ENCODE results near the gene ALOXE3. TPM values are rescaled to one million over a fixed set of nuclear protein-coding genes. Genes with fewer than 3 reads are reported as not detected.
"Not testable (repeated sequence)": the region's sequence is repeated elsewhere in the genome, so short reads cannot be mapped to it uniquely, and the experiment has no call there.

ALOXE3 gene
- total RNA-seq, 2 experiments from 2014 or later = 0.09 TPM; not detected in 1

DNA sequence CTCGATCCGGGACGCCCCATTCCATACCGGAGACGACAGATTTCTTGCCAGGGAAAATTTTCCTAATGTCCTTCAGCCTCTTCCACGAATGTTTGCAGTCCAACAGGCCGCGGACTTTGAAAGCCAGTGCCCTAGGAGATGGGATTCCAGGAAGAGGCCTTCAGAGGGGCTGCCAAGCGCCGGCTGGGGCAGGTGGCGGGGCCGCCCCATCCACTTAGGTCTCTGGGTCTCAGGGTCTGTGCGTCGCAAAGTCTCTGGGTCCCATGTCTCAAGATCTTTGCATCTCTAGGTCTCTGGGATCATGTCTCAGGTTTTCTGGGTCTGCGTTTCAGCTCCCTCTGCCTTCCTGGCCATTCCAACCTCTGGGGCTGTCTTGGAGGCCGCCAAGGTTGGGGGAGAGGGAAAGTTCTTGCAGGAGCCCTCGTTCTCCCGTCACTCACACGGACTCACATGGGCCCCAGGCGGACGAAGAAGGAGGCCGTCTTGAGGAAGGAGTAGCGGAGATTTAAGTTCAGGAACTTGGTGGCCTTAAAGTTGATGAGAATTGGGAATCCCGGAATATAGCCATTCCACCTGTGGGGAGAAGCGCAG is 38.0 kb downstream of the ALOXE3 start:
- Mint-ChIP-seq H3K36me3 (ENCODE audit: low read depth) (peaks cover 19% of the 10 kb centered on the region), H3K27me3 (no peaks in the 10 kb centered on the region), H3K9me3 (no peaks in the 10 kb centered on the region), H3K27ac (peak overlapping the region; percentile 93), H3K4me1 (ENCODE audit: low read depth) (peaks cover 11% of the 10 kb centered on the region), H3K4me3 (peak overlapping the region; percentile 96)
- intact Hi-C loops (cut with micrococcal nuclease) = no loop called here
- POLR2A ChIA-PET = no interaction called here
- CTCF ChIA-PET = interaction anchor here (0.7 to 12.2 kb wide), 9 partner anchors 11 to 37 kb away, joined by 3 to 360 read pairs (median 9); partner anchors contain the start of genes ALOX12B and ALOXE3
- DNase-seq (no peak), ATAC-seq (no peak)
- TF ChIP-seq, protein P1, sequence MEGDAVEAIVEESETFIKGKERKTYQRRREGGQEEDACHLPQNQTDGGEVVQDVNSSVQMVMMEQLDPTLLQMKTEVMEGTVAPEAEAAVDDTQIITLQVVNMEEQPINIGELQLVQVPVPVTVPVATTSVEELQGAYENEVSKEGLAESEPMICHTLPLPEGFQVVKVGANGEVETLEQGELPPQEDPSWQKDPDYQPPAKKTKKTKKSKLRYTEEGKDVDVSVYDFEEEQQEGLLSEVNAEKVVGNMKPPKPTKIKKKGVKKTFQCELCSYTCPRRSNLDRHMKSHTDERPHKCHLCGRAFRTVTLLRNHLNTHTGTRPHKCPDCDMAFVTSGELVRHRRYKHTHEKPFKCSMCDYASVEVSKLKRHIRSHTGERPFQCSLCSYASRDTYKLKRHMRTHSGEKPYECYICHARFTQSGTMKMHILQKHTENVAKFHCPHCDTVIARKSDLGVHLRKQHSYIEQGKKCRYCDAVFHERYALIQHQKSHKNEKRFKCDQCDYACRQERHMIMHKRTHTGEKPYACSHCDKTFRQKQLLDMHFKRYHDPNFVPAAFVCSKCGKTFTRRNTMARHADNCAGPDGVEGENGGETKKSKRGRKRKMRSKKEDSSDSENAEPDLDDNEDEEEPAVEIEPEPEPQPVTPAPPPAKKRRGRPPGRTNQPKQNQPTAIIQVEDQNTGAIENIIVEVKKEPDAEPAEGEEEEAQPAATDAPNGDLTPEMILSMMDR (IDR thresholded peaks at IDR 0.05) = peak; percentile 22

DNA sequence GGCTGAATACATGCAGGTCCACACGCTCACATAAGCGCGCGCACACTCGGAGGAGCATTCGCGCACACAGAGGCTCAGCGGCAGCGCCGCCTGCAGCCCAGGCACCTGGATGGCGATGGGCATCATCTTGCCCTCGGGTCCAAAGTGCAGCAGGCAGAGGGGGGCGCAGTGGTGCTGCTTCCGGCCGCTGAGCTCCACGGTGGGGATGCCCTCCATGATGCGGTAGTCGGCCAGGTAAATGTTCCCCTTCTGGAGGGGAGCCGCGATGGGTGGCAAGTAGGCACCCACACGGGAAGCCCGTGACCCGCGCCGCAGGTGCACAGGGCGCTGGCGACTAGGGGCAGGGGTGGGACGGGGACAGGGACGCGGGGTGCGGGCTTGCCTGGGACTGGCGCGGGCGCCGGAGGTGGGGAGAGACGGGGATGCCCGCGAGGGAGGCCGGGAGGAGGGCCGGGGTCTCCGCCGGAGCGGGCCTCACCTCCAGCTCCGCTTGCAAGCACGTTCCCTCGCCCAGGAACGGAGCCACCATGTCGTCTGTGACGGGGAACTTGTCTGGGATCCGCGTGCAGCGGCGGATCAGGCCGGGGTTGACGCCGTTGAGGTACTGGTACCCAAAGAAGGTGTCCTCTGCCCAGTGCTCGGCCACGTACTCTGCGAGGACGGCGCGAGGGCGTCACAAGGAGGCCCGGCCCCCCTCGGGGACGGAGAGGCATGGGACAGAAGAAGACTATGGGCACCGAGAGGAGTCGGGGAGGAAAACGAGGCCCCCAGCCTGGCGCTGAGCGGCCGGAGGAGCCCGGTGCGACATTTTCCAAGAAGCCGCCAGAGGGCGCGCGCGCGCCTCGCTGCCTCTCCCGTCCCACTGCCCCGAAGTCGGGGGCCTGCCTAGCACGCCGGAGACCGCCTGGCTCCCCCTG is 38.8 kb downstream of the ALOXE3 start:
- intact Hi-C loops (cut with micrococcal nuclease) = loop anchor here (5.0 kb wide), 1 partner anchor 38 kb away; the partner anchor contains the start of gene ALOXE3
- Mint-ChIP-seq H3K36me3 (ENCODE audit: low read depth) (peaks cover 19% of the 10 kb centered on the region), H3K9me3 (no peaks in the 10 kb centered on the region), H3K27me3 (peaks cover 5% of the 10 kb centered on the region), H3K4me3 (peak overlapping the region; percentile 96), H3K4me1 (ENCODE audit: low read depth) (peaks cover 11% of the 10 kb centered on the region), H3K27ac (peak overlapping the region; percentile 93)
- TF ChIP-seq, protein P1 (IDR thresholded peaks at IDR 0.05) = peak; percentile 87
- ATAC-seq (peak; percentile 94), DNase-seq (peak; percentile 93)
- ChIA-PET CTCF (interaction anchor here (0.6 to 12.2 kb wide), 22 partner anchors 9 to 258 kb away, joined by 3 to 360 read pairs (median 4); partner anchors contain the start of genes ALOX12B and ALOXE3), POLR2A (interaction anchor here (0.7 to 1.8 kb wide), 6 partner anchors 9 to 144 kb away, joined by 3 to 7 read pairs (median 3); no protein-coding TSS in a partner anchor)

DNA sequence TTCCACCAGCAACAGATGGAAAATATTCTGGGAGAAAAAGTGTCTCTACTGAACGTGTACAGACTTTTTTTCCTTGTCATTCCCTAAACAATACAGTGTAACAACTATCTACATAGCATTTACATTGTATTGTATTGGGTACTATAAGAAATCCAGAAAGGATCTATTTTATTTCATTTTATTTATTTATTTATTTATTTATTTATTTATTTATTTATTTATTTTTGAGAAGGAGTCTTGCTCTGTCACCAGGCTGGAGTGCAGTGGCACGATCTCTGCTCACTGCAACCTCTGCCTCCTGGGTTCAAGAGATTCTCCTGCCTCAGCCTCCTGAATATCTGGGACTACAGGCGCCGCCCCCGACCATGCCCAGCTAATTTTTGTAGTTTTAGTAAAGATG is 40.4 kb downstream of the ALOXE3 start:
- H3K36me3 Mint-ChIP-seq (ENCODE audit: low read depth) = peaks cover 19% of the 10 kb centered on the region
- not testable (repeated sequence) for DNase-seq, H3K27ac Mint-ChIP-seq, H3K4me3 Mint-ChIP-seq, H3K9me3 Mint-ChIP-seq, ATAC-seq
- intact Hi-C loops (cut with micrococcal nuclease) = loop anchor here (5.0 kb wide), 1 partner anchor 39 kb away; the partner anchor contains the start of gene ALOXE3
- ChIA-PET POLR2A (interaction anchor here (1.8 kb wide), 1 partner anchor 9 kb away, joined by 7 read pairs; no protein-coding TSS in a partner anchor), CTCF (interaction anchor here (1.7 to 12.2 kb wide), 7 partner anchors 7 to 41 kb away, joined by 10 to 360 read pairs (median 21); partner anchors contain the start of genes ALOX12B and ALOXE3)
- peaks cover 20% of the 10 kb centered on the region for H3K27me3 Mint-ChIP-seq
- peaks cover 24% of the 10 kb centered on the region for H3K4me1 Mint-ChIP-seq (ENCODE audit: low read depth)

DNA sequence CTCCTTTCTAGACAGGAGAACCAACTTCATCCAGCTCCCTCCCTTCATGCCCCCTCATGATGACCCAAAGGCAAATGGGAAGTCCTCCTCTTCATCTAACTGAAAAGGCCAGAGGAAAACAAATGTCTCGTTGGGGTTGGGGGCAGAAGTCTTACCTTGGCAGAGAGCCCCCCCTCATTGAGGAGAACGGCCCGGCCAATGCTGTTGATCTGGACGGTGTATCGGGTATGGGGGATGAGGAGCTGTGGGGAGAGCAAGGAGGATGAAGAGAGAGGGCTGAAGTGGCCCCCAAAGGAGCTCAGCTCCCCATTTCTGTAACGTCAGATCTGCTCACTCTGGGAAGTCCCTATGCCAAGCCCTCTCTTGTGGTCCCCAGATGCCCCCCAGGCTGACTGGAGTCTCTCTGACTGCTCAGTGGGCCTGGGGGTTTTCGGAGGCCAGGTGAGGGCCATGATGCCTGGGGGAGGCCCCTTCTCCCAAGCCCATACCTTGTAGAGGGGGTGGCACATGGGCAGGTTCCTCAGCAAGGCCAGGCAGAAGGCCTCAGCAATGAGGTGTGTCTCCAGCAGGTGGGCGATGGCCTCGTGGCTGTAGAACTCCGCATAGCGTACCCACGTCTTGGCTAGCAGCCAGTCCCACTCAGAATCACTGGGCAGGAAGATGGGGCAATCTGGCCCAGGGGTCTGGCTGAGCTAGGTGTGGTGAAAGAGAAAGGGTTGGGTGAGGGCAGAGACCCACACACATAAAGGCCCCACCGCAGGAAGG is 41.6 kb downstream of the ALOXE3 start:
- Mint-ChIP-seq H3K9me3 (no peaks in the 10 kb centered on the region), H3K27ac (no peak overlapping the region), H3K4me1 (ENCODE audit: low read depth) (peaks cover 27% of the 10 kb centered on the region), H3K36me3 (ENCODE audit: low read depth) (peaks cover 14% of the 10 kb centered on the region), H3K27me3 (peaks cover 29% of the 10 kb centered on the region), H3K4me3 (no peak overlapping the region)
- CTCF ChIA-PET = interaction anchor here (2.0 to 12.2 kb wide), 4 partner anchors 14 to 43 kb away, joined by 12 to 360 read pairs (median 144); partner anchors contain the start of gene ALOX12B
- DNase-seq (no peak), ATAC-seq (no peak)
- TF ChIP-seq, protein P1 (IDR thresholded peaks at IDR 0.05) = no peak
- POLR2A ChIA-PET = no interaction called here
- intact Hi-C loops (cut with micrococcal nuclease) = loop anchor here (5.0 kb wide), 1 partner anchor 41 kb away; the partner anchor contains the start of gene ALOXE3
